HG03442 (cell line): ENCODE results near the gene B3GALT6.

ENCODE experiments used
- ATAC-seq: cut with Tn5 transposase; IDR thresholded peaks from one replicate; pipeline ENCODE4 v1.9.1; 2021; ENCODE audit warnings: mild to moderate bottlenecking, moderate library complexity; ENCODE audit not compliant: unreplicated experiment

The B3GALT6 gene

DNA sequence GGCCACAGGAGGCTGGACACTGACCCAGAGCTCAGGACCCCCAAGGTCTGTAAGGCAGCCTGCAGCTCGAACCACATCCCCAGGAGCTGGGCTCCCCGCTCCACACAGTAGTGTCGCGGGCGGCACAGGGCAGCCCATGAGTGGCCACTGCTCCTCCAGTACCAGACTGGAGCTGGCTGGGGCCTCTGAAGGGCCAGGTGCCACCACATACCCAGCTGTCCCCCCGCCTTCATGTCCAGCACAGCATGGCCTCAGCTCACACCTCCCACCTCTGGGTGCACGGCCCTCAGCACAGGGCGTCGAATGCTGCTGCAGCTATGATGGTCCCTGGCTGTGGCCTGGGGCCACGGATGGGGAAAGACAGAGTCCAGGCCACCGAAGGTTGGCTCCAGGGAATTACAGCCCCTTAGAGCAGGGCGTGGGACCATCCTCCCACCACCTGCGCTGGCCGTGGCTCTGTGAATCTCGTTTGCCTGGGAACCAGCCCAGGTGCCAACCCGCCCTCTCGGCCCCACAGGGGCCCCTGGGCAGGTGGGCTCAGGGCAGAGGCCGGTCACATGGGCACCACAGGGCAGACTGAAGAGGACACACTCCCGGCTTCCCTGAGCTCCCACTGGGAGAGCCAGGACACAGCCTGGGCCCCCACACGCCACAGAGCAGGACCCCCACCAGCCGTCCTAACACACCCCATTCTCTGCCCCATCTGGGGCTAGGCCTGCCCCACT lies 16.0 kb upstream of the B3GALT6 start:
- ATAC-seq = no peak

DNA sequence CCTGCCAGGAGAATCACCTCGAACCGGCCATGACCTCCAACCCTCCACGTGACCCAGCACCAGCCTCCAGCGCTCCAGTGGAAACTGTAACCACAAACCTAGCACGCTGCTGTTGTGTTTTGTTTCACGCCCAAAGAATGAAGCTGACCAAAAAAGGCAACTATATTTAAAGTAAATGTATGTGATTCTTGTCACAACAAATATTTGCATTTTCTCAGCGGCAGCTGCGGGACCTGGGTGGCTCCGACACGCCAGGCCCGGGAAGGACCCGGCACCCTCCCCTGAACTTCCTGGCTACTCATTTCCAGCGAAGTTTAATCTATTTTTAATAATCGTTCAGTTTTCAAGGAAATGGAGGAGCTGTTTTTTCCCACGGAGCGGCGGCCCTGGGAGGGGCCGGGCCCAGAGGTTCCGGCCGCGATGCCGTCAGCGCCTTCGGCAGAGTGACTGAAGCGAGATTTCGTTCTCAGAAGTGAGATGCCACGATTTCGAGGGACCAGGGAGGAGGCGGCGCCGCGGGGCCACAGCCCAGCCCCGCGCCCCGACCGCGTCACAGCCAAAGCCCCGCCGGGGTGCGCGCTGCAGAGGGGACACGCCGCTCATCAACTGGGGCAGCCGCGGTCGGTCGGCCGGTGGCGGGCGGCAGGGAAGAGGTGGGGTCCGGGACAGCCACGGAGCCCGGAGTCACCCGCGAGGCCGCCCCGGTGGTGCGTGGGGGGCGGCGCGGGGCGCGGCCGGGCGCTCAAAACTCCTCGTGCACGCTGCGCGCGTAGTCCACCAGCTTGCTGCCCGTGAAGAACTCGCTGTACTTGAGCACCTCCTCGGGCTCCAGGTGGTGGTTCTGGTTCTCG lies 15.0 kb upstream of the B3GALT6 start:
- no peak for ATAC-seq

DNA sequence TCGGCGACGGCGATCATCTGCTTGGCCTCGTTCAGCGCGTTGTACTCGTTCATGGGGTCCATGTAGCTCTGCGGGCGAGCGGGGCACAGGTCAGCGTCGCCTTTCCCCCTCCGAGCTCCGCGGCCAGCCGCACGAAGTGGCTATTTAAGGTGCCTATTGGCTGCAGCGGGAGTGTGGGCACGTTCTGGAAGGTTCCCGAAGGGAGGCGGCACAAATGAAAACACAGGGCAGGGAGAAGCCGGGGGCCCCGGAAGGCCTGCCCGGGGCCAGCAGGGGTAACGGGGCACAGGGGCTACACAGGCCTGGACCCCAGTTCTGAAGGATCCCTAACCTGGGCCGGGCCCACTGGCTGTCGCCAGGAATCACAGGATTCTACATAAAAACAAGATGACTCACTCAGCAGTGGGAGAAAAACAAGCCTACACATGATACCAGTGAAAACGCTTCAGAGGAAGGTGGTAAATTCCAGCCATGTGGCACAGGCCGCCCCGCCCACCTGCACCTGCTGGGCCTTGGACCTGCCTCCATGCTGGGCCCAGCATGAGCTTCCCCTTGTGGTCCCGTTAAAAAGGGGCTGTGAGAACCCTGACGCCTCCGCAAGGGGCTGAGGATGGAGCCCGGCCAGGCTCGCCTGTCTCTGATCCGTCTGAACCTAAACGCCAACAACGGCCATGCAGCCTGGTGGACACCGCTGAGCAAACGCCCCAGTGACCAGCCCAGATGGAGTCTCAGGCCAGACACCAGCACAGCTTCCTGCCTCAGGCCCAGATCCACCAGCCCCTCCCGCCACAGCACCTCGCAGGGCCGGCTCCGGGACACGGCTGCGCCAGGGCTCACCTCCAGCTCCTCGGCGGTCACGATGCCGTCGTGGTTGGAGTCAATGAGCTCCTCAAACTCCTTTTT lies 14.2 kb upstream of the B3GALT6 start:
- no peak for ATAC-seq

DNA sequence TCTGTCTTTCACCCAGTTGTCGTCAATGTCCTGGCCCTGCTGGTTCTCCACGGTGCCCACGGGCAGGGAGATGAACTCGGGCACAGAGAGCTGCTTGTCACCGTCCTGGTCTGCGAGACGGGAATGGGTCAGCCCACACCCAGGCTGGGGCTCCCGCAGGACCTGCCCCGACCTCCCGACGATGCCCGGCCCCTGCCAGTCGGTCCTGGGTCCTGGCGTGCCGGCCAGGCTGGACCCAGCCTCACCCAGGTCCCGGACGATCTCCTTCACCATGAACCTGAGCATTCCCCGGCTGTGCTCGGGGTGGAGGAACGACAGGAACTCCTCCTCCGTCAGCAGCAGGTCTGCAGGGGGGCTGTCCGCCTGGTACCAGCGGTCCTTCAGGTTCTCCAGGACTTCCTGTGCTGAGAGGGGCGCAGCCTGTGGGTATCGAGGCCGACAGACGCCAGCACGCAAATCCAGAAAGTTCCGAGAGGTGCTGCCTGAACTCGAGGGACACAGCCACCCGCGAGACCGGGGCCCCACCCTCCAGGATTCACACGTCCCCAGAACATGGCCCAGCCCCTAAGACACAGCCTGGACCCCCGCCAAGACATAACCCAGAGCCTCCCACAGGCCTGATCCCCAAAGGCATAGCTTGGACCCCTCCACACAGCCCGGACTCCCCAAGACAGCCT lies 13.4 kb upstream of the B3GALT6 start:
- ATAC-seq = no peak

DNA sequence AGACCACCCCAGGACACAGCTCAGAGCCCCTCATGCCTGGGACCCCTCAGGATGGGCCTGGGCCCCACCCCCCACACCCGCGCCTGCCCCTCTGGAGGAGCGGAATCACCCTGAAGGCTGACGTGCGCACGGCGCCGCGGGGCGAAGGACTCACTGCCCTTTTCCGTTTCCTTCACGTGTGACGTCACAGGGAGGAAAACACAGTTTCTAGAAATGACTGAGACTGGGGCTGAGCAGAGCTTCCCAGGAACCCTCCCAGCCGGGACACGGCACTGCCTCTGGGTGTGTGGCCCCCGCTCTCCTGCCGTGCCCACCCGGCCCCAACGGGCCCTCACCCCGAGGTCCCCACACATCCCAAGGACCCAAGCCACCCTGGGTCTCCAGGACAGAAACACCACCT lies 12.7 kb upstream of the B3GALT6 start:
- ATAC-seq = no peak

DNA sequence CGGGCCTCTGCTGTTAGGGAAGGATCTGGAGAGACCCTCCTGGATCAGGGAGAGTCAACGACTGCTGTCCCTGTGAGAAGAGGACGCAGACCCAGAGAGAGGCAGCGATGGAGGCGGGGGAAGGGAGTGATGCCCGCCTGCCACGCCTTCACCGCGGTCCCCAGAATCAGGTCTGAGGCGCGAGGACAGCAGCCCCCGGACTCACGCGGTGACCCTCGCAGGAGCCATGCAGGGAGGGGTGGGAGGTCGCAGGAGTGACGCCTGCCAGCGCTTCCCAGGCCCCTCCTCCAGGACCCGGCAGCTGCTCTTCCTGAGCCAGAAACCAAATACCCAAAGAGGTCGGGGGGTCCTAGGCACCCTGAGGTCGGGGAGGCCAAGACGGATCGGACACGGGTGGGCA lies 11.8 kb upstream of the B3GALT6 start:
- no peak for ATAC-seq

DNA sequence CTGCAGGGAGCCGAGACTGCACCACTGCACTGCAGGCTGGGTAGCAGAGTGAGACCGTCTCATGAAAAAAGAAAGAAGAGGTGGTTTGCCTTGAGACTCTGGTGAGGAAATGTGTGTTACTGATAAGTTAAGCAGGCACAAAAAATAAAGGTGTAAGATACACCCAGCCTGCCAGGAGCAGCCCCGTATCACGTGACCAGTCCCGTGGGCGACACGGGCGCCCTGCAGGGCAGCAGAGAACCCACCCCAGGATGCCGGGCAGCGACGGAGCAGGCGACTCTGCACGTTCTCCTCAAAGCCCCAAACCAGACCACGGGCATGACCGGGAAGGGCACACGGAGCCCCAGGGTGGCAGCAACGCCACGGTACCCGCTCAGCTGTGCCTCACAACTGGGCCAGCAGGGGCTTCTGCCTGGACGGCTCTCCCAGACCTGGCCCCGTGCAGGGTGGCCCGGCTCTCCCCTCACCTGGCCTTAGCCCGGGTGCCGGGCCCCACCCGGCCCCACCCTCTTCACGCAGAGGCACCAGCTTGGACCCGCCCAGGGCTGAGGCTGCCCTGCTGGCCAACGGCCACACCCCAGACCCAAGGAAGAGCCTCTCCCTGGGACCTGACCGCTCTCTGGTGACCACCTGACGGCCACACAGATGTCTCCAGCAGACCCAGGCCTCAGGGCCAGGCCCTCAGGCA lies 10.0 kb upstream of the B3GALT6 start:
- no peak for ATAC-seq

DNA sequence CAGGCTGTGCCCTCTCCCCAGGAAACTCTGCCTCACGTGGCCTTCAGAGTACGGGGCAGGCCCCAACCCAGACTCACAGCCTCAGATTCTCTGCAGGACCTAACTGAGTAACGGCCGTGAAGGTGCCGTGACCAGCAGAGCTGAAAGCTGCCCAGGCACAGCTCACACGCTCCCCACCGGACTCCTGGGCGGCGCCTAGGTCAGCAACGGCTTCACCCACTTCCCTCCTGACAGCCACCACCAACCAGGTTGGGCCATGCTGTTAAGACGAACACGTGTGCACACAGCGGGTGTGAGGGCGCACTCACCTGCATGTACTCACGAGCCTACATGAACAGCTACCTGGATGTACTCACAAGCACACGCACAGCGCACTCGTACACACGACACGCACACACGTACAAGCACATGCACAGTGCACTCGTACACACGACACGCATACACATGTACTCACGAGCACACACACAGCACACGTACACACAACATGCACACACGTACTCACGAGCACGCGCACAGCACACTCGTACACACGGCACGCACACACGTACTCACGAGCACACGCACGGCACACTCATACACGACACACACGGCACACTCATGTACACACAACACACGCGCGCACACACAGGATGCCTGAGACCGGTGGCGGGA lies 9.3 kb upstream of the B3GALT6 start:
- ATAC-seq = no peak

DNA sequence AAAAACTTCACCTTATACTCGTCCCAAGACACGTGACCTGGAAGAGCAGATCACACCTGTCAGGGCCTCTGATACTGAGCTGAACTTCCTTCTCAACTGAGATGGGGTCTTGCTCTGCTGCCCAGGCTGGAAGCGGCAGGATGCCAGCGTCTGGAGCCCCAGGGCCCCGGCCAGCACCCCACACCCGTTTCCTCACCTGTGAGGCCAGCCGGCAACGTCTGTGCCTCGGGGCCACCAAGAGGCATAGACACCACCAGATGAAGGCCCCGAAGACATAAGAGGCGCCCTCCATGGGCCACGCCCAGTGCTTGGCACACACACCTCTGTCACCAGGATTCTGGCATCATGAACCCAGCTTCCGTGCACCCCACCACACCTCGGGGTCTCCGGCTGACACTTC lies 8.7 kb upstream of the B3GALT6 start:
- no peak for ATAC-seq

DNA sequence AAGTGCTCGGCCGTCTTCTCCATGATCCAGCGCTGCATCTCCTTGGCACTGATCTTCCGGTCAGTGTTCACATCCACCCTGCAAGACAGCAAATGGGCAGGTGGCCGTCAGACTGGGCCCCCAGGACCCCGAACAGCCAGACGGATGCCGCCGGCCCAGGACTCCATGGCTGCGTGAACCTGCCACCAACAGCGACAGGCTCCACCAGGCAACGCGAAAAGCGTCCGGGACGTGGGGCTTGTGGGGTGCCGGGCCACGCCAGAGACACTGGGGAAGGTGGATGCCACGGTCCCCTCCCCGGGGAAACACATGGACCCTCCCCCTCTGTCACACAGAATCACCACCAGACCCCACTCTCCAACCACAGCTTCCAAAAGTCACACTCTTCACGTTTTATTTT lies 8.1 kb upstream of the B3GALT6 start:
- ATAC-seq = no peak

DNA sequence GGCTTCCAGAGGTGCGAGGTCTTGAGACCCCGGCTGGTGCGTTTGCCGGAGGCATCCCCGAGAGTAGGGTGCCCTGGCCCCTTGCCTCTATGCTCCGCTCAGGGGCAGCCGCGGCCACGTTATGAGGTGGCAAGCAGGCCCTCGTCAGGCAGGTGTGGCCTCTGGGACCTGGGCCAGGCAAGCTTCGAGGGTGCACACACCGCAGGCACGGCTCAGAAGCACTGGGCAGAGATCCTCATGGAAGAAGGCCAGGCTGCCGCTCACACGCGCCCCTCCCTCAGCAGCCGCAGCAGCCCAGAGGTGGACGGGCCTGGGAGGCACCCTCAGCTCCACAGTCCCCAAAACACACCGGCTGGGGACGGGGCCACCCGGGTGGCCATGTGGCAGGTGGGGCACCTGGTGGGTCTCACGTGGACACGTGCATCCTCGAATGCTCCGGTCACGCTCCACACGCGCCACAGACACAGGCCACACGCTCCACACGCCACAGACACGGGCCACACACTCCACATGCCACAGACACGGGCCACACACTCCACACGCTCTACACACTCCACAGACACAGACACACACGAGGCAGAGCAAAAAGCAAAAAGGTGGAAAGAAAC lies 6.7 kb upstream of the B3GALT6 start:
- no peak for ATAC-seq

DNA sequence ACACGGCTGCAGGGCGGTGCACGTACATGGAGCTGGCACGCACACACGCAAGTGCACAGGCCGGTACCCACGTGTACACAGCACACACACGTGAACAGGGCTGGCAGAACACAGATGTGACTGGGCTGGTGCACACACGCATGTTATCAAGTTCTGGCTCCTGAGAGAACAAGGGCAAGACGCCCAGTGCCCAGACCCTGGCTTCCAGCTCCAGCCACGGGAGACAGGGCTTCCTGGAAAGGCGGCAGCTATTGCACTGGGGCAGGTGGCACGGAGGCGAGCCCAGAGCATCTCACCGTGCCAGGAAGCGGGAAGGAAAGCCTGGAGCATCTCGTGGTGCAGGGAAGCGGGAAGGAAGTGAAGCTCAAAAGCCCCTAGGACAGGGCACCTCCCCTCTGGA lies 6.1 kb upstream of the B3GALT6 start:
- ATAC-seq = no peak

DNA sequence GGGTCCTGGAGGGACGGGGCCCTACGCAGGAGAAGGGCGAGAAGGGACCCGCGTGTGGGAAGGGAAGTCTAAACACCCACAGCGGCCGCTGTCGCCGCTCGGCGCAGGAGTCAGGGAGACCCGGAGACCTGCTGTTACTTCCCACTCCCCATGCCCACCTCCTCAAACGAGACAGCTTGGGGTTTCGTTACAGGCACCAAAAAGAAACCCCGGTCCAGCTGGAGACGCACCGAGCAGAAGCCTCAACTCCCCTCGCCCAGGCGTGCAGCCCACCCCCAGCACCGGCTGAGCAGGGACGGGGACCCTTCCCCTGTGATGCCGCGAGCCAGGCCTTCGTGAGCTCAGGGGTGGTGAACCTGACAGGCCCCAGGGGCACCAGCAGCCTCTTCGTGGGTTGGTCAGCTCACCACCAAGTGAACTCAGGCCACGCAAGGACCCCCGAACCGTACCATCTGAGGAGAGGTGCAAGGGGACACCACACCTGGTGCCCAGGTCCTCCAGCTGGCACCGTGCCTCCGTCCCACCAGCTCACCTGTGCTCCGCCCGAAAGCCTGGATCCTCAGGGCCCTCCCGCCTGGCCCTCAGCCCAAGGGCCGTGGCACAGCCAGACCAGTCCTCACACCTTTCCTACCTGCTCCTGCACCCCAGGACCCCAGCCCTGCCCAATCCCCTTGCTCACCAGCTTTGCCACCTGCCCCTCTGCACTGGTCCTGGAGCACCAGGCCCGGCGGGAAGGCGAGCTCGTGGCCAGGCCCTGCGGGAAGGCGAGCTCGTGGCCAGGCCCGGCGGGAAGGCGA lies 5.3 kb upstream of the B3GALT6 start:
- ATAC-seq = no peak

DNA sequence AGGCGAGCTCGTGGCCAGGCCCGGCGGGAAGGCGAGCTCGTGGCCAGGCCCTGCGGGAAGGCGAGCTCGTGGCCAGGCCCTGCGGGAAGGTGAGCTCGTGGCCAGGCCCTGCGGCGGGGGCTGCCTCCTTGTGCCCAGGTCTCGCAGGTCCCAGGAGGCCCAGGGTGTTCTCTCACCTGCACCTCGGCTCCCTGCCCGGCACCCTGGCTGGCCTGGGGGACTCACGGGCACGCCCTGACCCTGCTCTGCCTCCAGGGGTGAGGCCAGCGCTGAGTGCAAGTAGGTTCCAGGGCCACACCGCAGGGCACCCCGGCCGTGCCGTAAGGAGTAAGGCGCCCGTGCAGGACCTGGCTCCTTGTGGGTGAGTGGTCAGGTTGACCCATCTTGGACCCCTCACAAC lies 4.7 kb upstream of the B3GALT6 start:
- ATAC-seq = no peak

DNA sequence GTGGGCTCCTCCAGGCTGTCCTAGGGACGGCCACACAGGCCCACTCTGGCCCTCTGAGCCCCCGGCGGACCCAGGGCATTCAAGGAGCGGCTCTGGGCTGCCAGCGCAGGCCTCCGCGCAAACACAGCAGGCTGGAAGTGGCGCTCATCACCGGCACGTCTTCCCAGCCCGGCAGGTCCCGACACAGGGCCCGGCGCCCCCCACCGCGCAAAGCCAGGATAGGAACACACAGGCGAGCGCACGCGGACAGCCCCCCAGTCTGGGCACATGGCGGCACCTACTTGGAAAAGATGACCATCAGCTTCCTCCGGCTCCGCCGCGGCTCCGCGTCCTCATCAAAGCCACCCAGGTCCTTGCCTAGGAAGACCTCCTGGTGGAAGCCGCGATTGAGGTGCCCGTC lies 3.9 kb upstream of the B3GALT6 start:
- no peak for ATAC-seq

DNA sequence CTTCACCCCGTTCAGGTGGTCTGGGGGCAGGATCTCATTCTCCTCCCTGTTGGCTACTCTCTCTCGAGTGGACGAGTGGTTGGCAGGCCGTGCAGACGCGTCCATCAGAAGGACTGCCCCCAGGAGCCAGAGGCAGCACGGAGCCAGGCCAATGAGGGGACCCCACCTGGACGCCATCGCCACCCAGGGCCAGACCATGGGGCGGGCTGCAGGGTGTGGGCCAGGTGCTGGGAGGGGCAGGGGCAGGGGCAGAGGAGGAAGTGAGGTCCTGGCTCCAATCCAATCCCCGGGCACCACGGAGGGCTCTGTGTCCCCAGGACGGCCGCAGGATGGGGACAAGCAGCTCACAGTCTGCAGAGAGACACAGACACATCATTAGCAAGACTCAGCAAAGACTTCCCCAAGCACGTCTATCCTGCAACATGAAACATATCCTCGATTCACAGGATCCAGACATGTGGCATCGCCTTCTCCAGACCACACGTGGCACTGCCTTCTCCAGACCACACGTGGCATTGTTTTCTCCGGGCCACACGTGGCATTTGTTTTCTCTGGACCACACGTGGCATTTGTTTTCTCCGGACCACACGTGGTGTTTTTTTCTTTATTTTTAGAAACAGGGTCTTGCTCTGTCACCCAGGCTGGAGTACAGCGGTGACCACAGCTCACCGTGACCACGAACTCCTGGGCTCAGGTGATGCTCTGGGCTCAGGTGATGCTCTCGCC lies 3.3 kb upstream of the B3GALT6 start:
- ATAC-seq = no peak

DNA sequence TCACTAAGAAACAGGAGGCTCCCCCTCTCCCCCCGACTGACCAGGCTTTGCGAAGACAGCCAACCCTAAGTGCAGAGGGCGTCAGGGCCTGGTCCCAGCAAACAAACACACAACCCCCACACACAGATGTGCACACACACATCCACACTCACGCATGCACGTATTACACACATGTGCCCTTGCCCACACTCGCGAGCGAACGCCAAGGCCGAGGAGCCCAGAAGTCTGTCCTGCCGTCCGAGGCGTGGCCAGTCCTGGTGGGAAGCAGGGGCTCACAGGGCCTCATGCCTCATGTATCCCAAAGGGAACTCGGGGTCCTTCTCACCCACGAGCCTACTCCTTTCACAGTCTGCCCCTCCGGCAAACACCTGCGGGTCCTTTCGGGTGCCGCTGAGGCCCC lies 2.3 kb upstream of the B3GALT6 start:
- no peak for ATAC-seq
